ENCODE results near the gene CD63. TPM values are rescaled to one million over a fixed set of nuclear protein-coding genes. Genes with fewer than 3 reads are reported as not detected.

Gene CD63
- total RNA-seq, 4 donors from 2014 or later, result 500 to 856 (median 792) TPM

DNA sequence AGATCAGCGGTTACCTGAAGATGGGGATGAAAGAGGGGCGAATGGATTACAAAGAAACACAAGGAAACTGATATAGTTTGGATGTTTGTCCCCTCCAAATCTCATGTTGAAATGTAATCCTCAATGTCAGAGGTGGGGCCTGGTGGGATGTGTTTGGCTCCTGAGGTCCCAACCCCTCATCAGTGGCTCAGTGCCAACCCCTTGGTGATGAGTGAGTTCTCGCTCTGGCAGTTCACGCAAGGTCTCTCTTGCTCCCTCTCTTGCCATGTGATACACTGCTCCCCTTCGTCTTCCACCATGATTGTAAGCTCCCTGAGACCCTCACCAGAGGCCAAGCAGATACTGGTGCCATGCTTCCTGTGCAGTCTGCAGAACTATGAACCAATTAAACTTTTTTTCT is 49.1 kb downstream of the CD63 start:
- Histone ChIP-seq H3K36me3 (no peaks in the 10 kb centered on the region), H3K27ac (no peak overlapping the region), H3K9me3 (no peaks in the 10 kb centered on the region), H3K4me3 (no peak overlapping the region), H3K27me3 (no peaks in the 10 kb centered on the region), H3K4me1 (peaks cover 0 to 16% (median 8%) of the 10 kb centered on the region in 3 donors)
- TF ChIP-seq POLR2AphosphoS5 (IDR thresholded peaks at IDR 0.05) (no peak), POLR2A (IDR thresholded peaks at IDR 0.05) (no peak), EP300 (IDR thresholded peaks at IDR 0.05) (no peak)
- TF ChIP-seq, protein P1, sequence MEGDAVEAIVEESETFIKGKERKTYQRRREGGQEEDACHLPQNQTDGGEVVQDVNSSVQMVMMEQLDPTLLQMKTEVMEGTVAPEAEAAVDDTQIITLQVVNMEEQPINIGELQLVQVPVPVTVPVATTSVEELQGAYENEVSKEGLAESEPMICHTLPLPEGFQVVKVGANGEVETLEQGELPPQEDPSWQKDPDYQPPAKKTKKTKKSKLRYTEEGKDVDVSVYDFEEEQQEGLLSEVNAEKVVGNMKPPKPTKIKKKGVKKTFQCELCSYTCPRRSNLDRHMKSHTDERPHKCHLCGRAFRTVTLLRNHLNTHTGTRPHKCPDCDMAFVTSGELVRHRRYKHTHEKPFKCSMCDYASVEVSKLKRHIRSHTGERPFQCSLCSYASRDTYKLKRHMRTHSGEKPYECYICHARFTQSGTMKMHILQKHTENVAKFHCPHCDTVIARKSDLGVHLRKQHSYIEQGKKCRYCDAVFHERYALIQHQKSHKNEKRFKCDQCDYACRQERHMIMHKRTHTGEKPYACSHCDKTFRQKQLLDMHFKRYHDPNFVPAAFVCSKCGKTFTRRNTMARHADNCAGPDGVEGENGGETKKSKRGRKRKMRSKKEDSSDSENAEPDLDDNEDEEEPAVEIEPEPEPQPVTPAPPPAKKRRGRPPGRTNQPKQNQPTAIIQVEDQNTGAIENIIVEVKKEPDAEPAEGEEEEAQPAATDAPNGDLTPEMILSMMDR (IDR thresholded peaks at IDR 0.05), result no peak
- WGBS, 2 donors (ENCODE audit: low coverage in 1 of 2), result 92 to 93% methylated on average over 5 of the region's 5 CpGs
- ATAC-seq, result no peak

GRCh38 chr12:55676707-55677106 is 52.1 kb downstream of the CD63 start:
- ATAC-seq, result peak; percentile 34
- H3K4me3 ChIP-seq, result no peak overlapping the region
- 53 to 89% methylated on average over 5 to 6 of the region's 6 CpGs for WGBS, 2 donors (ENCODE audit: low coverage in 1 of 2)
- TF ChIP-seq POLR2A (IDR thresholded peaks at IDR 0.05), result no peak
- H3K27me3 ChIP-seq, result no peaks in the 10 kb centered on the region
- no peak overlapping the region for H3K27ac ChIP-seq
- peaks cover 0 to 10% (median 7%) of the 10 kb centered on the region in 3 donors for H3K4me1 ChIP-seq
- H3K9me3 ChIP-seq, result no peaks in the 10 kb centered on the region
- no peaks in the 10 kb centered on the region for H3K36me3 ChIP-seq

GRCh38 chr12:55675666-55676065 is 53.1 kb downstream of the CD63 start:
- ATAC-seq, result no peak
- Histone ChIP-seq H3K36me3 (no peaks in the 10 kb centered on the region), H3K4me1 (no peaks in the 10 kb centered on the region), H3K27me3 (no peaks in the 10 kb centered on the region), H3K9me3 (no peaks in the 10 kb centered on the region), H3K4me3 (no peak overlapping the region), H3K27ac (no peak overlapping the region)
- no peak for TF ChIP-seq POLR2AphosphoS5 (IDR thresholded peaks at IDR 0.05)
- no peak for TF ChIP-seq EP300 (IDR thresholded peaks at IDR 0.05)
- TF ChIP-seq POLR2A (IDR thresholded peaks at IDR 0.05), result no peak
- TF ChIP-seq, protein P1 (IDR thresholded peaks at IDR 0.05), result no peak
- 74 to 86% methylated on average over 3 to 7 of the region's 8 CpGs for WGBS, 2 donors (ENCODE audit: low coverage in 1 of 2)

Small RNAs within 50 kb of the gene (small RNA-seq; reads per million reads assigned to genes)
- 0 reads per million in 4 donors for gene AC009779.1
- 0 reads per million in 4 donors for gene RF00017

Other genes starting within 250 kb of the CD63 start
- not detected for gene OR6C68, start 236.6 kb downstream of the CD63 start, total RNA-seq
- gene OR6C4, start 179.4 kb downstream of the CD63 start, total RNA-seq, result not detected
- not detected for gene OR2AP1, start 156.5 kb downstream of the CD63 start, total RNA-seq
- gene OR10P1, start 92.1 kb downstream of the CD63 start, total RNA-seq, result not detected
- 100 to 1,000 TPM; 143 to 260 (median 182) TPM for gene ITGA7, start 21.1 kb downstream of the CD63 start, total RNA-seq
- 100 to 1,000 TPM; 187 to 214 (median 196) TPM for gene BLOC1S1, start 13.0 kb downstream of the CD63 start, total RNA-seq
- gene RDH5, start 8.6 kb downstream of the CD63 start, total RNA-seq, result 10 to 100 TPM; 18.0 to 57.0 (median 31.9) TPM
- 1 to 10 TPM; 2.8 to 9.8 (median 3.6) TPM for gene GDF11, start 14.1 kb upstream of the CD63 start, total RNA-seq
- gene SARNP, start 88.7 kb upstream of the CD63 start, total RNA-seq, result 10 to 100 TPM; 50.3 to 90.5 (median 63.3) TPM
- gene ORMDL2, start 89.0 kb upstream of the CD63 start, total RNA-seq, result 10 to 100 TPM in 3 of 4 donors, 1 to 10 TPM in 1; 9.2 to 13.1 (median 11.9) TPM
- gene DNAJC14, start 100.6 kb upstream of the CD63 start, total RNA-seq, result 10 to 100 TPM; 16.8 to 38.8 (median 29.0) TPM
- gene MMP19, start 113.9 kb upstream of the CD63 start, total RNA-seq, result 10 to 100 TPM in 1 of 4 donors, 1 to 10 TPM in 3; 1.4 to 29.5 (median 7.2) TPM
- gene PYM1, start 198.9 kb upstream of the CD63 start, total RNA-seq, result 10 to 100 TPM; 20.8 to 30.2 (median 26.8) TPM
- 10 to 100 TPM; 21.9 to 80.3 (median 37.4) TPM for gene DGKA, start 202.2 kb upstream of the CD63 start, total RNA-seq
- 1 to 10 TPM in 1 of 4 donors, under 1 TPM in 2, not detected in 1; 0.20 to 4.7 (median 0.67) TPM for gene PMEL, start 237.0 kb upstream of the CD63 start, total RNA-seq
- gene CDK2, start 237.8 kb upstream of the CD63 start, total RNA-seq, result 10 to 100 TPM; 22.1 to 54.4 (median 31.2) TPM
- 100 to 1,000 TPM; 113 to 169 (median 142) TPM for gene RAB5B, start 245.1 kb upstream of the CD63 start, total RNA-seq